Glutamatergic neuron (in vitro differentiated cells): ENCODE measurements around the gene MTG2. TPM values are rescaled to one million over a fixed set of nuclear protein-coding genes. Genes with fewer than 3 reads are reported as not detected.

Experiments used
- DNase-seq: peaks from one replicate; pipeline ENCODE4 v3.0.0; 2022
- H3K27ac Mint-ChIP-seq: one replicate; pipeline ENCODE4 v1.8.0; 2020; ENCODE audit warnings: mild to moderate bottlenecking, mixed read lengths, inconsistent platforms; ENCODE audit not compliant: unreplicated experiment
- H3K27me3 Mint-ChIP-seq: one replicate; pipeline ENCODE4 v1.8.0; 2020; ENCODE audit warnings: mild to moderate bottlenecking, moderate library complexity, mixed read lengths, inconsistent platforms; ENCODE audit not compliant: unreplicated experiment
- H3K36me3 Mint-ChIP-seq: one replicate; pipeline ENCODE4 v1.8.0; 2020; ENCODE audit warnings: mild to moderate bottlenecking, mixed read lengths, inconsistent platforms; ENCODE audit not compliant: unreplicated experiment
- H3K4me1 Mint-ChIP-seq: one replicate; pipeline ENCODE4 v1.8.0; 2020; ENCODE audit warnings: mild to moderate bottlenecking, low read depth, mixed read lengths, inconsistent platforms; ENCODE audit not compliant: unreplicated experiment
- H3K4me3 Mint-ChIP-seq: one replicate; pipeline ENCODE4 v1.8.0; 2020; ENCODE audit warnings: mild to moderate bottlenecking, mixed read lengths, inconsistent platforms; ENCODE audit not compliant: unreplicated experiment
- H3K9me3 Mint-ChIP-seq: one replicate; pipeline ENCODE4 v1.8.0; 2020; ENCODE audit warnings: mild to moderate bottlenecking, moderate library complexity, mixed read lengths, inconsistent platforms; ENCODE audit not compliant: unreplicated experiment
- total RNA-seq: library from RNA; stranded (reverse); fragmentation: NEBNext Ultra II Directional; extraction: Animal tissue kit (Norgen Biotek cat#: 25700); gene quantifications from one replicate; pipeline ENCODE4 v1.2.1, GENCODE V29; 2021; ENCODE audit not compliant: unreplicated experiment
- TF ChIP-seq, protein P1 (sequence below): fragments of 200-600 bp; sonication (generic); IDR thresholded peaks from one replicate; pipeline ENCODE4 v1.5.0; 2021; ENCODE audit not compliant: partially characterized antibody, unreplicated experiment

The MTG2 gene
- total RNA-seq, 1 donor from 2014 or later = 27.1 TPM

DNA sequence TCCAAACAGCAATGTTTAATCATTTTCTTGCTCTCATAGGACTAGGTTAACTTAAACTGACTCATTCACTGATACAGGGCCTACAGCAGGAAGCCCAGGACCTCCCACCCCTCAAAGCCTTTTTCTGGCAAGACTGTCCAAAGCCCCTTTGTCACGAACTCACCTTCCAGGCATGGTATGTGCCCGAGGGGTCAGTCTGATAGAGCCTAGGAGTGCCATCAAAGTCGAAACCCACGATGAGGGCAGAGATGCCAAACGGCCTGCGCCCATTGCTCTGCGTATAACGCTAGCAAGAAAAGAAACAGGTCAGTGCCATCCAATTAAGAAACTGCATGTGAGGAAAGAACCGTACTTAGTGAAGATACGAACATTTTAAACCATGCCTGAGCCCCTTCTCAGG is 43.9 kb upstream of the MTG2 start:
- Mint-ChIP-seq H3K27ac (no peak overlapping the region), H3K27me3 (peaks cover 17% of the 10 kb centered on the region), H3K36me3 (peaks cover 5% of the 10 kb centered on the region), H3K4me3 (no peak overlapping the region), H3K9me3 (peaks cover 16% of the 10 kb centered on the region), H3K4me1 (peaks cover 14% of the 10 kb centered on the region)
- no peak for DNase-seq
- TF ChIP-seq, protein P1, sequence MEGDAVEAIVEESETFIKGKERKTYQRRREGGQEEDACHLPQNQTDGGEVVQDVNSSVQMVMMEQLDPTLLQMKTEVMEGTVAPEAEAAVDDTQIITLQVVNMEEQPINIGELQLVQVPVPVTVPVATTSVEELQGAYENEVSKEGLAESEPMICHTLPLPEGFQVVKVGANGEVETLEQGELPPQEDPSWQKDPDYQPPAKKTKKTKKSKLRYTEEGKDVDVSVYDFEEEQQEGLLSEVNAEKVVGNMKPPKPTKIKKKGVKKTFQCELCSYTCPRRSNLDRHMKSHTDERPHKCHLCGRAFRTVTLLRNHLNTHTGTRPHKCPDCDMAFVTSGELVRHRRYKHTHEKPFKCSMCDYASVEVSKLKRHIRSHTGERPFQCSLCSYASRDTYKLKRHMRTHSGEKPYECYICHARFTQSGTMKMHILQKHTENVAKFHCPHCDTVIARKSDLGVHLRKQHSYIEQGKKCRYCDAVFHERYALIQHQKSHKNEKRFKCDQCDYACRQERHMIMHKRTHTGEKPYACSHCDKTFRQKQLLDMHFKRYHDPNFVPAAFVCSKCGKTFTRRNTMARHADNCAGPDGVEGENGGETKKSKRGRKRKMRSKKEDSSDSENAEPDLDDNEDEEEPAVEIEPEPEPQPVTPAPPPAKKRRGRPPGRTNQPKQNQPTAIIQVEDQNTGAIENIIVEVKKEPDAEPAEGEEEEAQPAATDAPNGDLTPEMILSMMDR = no peak

GRCh38 chr20:62139636-62140035 is 43.2 kb upstream of the MTG2 start:
- Mint-ChIP-seq H3K27me3 (peaks cover 19% of the 10 kb centered on the region), H3K4me1 (peaks cover 16% of the 10 kb centered on the region), H3K4me3 (no peak overlapping the region), H3K36me3 (peaks cover 5% of the 10 kb centered on the region), H3K27ac (no peak overlapping the region), H3K9me3 (peaks cover 19% of the 10 kb centered on the region)
- no peak for DNase-seq
- TF ChIP-seq, protein P1 = no peak

GRCh38 chr20:62141043-62141396 is 41.8 kb upstream of the MTG2 start:
- TF ChIP-seq, protein P1 = no peak
- Mint-ChIP-seq H3K27me3 (peaks cover 25% of the 10 kb centered on the region), H3K36me3 (peaks cover 5% of the 10 kb centered on the region), H3K4me1 (peaks cover 23% of the 10 kb centered on the region), H3K9me3 (peaks cover 26% of the 10 kb centered on the region), H3K27ac (peak overlapping the region; percentile 9), H3K4me3 (peak overlapping the region; percentile 98)
- DNase-seq = no peak

DNA sequence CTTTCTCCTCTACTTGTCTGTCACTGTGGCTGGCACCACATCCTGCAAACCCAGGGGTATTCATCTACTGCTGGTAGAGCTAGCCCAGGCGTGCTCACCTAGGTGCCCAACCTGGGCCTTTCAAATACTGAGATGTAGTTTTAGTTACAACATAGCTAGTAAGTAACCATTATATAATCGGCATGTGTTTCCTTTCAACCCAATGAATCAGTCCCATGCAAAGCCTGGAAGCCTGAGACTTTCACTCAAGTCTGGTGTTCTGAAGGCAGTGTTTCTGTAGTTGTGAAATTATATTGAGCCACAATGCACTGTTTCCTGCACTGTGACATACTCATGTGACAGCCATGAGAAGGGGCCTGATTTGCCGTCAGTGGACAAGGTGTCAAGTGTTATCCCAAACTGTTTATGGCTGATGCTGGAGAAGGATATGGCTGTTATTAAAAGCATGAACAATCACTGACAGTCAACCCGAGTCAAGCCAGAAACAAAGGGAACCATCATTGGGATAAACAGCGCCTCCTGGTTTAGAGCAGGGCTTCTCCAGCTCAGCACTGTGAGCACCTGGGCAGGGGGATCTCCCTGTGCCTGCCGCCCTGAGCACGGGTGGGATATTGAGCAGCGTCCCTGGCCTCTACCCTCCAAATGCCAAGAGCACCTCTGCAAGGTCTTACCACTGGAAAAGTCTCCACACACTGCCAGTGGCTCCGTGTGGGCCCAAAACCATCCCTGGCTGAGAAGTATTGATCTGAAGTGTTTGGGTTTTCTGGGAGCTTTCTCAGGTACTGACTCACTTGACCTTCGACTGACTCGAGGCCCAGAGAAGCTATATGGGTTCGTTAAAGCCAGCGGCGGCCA is 41.2 kb upstream of the MTG2 start:
- peaks cover 5% of the 10 kb centered on the region for H3K36me3 Mint-ChIP-seq

More for the DNA sequence above, 41.2 kb upstream of the MTG2 start:
- Mint-ChIP-seq H3K4me3 (peak overlapping the region; percentile 98), H3K27ac (peak overlapping the region; percentile 95), H3K27me3 (peaks cover 21% of the 10 kb centered on the region), H3K4me1 (peaks cover 23% of the 10 kb centered on the region), H3K9me3 (peaks cover 26% of the 10 kb centered on the region)
- DNase-seq = no peak
- TF ChIP-seq, protein P1 = no peak
